Measurements from ENCODE around the gene TCF15. TPM values are rescaled to one million over a fixed set of nuclear protein-coding genes. Genes with fewer than 3 reads are reported as not detected.

TCF15 gene
- total and polyA plus RNA-seq, 9 donors, result 0.15 to 0.75 (median 0.30) TPM; not detected in 2

DNA sequence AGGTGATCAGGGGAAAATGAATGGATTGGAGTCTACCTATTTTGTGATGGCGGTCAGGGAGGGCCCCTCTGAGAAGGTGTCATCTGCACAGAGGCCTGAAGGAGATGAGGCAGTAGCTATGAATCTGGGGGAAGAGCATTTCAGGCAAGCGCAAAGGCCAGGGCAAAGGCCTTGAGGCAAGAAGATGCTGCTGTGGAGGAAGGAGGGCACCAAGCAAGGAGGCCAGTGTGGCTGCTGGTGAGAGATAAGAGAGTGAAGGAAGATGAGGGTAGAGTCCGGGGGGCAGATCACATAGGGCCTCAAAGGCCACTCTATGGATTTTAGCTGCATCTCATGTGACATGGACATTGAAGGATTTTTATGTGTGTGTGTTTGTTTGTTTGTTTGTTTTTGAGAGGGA is 45.9 kb downstream of the TCF15 start:
- H3K4me1 ChIP-seq (ENCODE audit: insufficient read depth), result no peaks in the 10 kb centered on the region
- H3K9me3 ChIP-seq, result no peaks in the 10 kb centered on the region
- DNase-seq, result no peak
- TF ChIP-seq CTCF (IDR thresholded peaks at IDR 0.05), result no peak
- TF ChIP-seq POLR2A (IDR thresholded peaks at IDR 0.05), result no peak
- no peak for TF ChIP-seq EP300 (IDR thresholded peaks at IDR 0.05)
- H3K27ac ChIP-seq, result no peak overlapping the region
- WGBS, 3 donors, result 96% methylated on average over 3 of the region's 3 CpGs
- no peak overlapping the region for H3K4me3 ChIP-seq
- H3K27me3 ChIP-seq, result no peaks in the 10 kb centered on the region
- intact Hi-C loops (cut with DNase I), result loop anchor here (5.0 to 10.0 kb wide), 4 partner anchors 81 to 173 kb away; no protein-coding TSS in a partner anchor
- H3K36me3 ChIP-seq, result no peaks in the 10 kb centered on the region

DNA sequence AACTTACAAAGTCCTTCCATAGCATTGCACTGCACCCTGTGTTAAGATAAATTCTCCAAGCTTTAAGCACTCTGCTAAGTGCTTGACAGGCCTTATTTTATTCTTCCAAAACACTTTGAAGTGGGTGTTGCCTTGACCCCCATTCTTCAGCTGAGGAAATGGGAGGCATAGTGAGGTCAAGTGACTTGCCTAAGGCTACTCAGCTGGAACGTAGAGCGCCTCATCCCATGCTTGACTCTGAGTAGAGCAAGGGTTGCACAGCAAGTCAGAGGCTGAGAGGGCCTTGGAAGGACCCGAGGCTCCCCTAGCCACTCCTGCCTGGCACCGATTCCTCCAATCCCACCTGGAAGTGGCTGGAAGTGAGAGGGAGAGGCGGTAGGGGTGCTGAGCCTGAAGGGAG is 46.9 kb downstream of the TCF15 start:
- TF ChIP-seq CTCF (IDR thresholded peaks at IDR 0.05) (no peak), POLR2A (IDR thresholded peaks at IDR 0.05) (no peak), EP300 (IDR thresholded peaks at IDR 0.05) (no peak)
- Histone ChIP-seq H3K36me3 (no peaks in the 10 kb centered on the region), H3K4me1 (ENCODE audit: insufficient read depth) (no peaks in the 10 kb centered on the region), H3K27ac (no peak overlapping the region), H3K27me3 (no peaks in the 10 kb centered on the region), H3K9me3 (no peaks in the 10 kb centered on the region), H3K4me3 (no peak overlapping the region)
- no peak for DNase-seq
- intact Hi-C loops (cut with DNase I), result loop anchor here (5.0 to 10.0 kb wide), 4 partner anchors 82 to 174 kb away; no protein-coding TSS in a partner anchor
- 70 to 75% (median 71%) methylated on average over 5 of the region's 5 CpGs for WGBS, 3 donors

DNA sequence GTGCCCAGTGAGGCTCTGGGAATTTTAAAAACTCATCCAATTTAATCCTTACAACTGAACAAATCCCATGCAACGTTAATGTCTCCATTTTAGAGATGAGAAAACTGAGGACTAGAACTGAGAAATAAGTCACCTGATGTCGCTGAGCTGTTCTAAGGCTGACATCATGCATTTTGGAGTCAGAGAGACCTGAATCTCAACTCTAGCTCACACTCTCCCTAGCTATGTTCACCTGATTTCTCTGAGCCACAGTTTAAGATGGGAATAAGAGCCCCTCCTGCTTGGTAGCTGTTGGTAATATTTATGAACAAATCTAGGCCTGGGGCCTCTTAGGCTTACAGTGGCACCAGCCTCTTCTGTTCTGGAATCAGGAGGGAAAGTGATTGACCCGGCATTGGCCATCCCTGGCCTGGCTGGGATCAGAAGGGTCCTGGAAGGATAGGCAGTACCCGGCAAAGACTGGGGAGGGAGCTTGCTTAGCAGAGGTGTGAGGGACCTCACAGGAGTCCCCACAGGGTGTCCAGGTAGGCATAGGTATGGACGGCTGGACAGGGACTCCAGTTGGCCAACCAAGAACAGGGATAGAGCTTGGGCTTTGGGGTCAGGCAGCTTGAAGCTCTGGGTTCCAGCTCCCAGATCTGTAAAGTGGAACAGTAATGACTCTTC is 47.7 kb downstream of the TCF15 start:
- no peak for DNase-seq
- TF ChIP-seq POLR2A (IDR thresholded peaks at IDR 0.05) (no peak), CTCF (IDR thresholded peaks at IDR 0.05) (no peak), EP300 (IDR thresholded peaks at IDR 0.05) (no peak)
- Histone ChIP-seq H3K4me1 (ENCODE audit: insufficient read depth) (no peaks in the 10 kb centered on the region), H3K9me3 (no peaks in the 10 kb centered on the region), H3K27ac (no peak overlapping the region), H3K36me3 (no peaks in the 10 kb centered on the region), H3K27me3 (no peaks in the 10 kb centered on the region), H3K4me3 (no peak overlapping the region)
- WGBS, 3 donors, result 66 to 80% (median 71%) methylated on average over 5 of the region's 5 CpGs
- intact Hi-C loops (cut with DNase I), result loop anchor here (5.0 to 10.0 kb wide), 4 partner anchors 82 to 175 kb away; no protein-coding TSS in a partner anchor

- H3K4me3 ChIP-seq, result no peak overlapping the region
- no peaks in the 10 kb centered on the region for H3K4me1 ChIP-seq (ENCODE audit: insufficient read depth)
- no peak overlapping the region for H3K27ac ChIP-seq
- H3K36me3 ChIP-seq, result no peaks in the 10 kb centered on the region
- DNase-seq, result peak; percentile 24 to 59 (median 53)
- intact Hi-C loops (cut with DNase I), result loop anchor here (5.0 to 10.0 kb wide), 4 partner anchors 83 to 176 kb away; no protein-coding TSS in a partner anchor
- no peaks in the 10 kb centered on the region for H3K9me3 ChIP-seq
- WGBS, 3 donors, result 23 to 28% (median 25%) methylated on average over 12 of the region's 12 CpGs
- H3K27me3 ChIP-seq, result no peaks in the 10 kb centered on the region
- TF ChIP-seq CTCF (IDR thresholded peaks at IDR 0.05) (peak; percentile 32 to 83 (median 75)), POLR2A (IDR thresholded peaks at IDR 0.05) (no peak), EP300 (IDR thresholded peaks at IDR 0.05) (no peak)
Measured at GRCh38 chr20:561437-562231, 48.5 kb downstream of the TCF15 start.

All from ovary (tissue), 9 donors.